Esophagus squamous epithelium (tissue), 4 donors: ENCODE measurements around the gene SGMS1.

ENCODE experiments used
- CTCF ChIP-seq, 6 experiments: fragments of 450-650 bp in 4 of 6; fragments of 200-600 bp in 2 of 6; sonication (generic) in 2 of 6; IDR thresholded peaks; one replicate each; pipeline ENCODE4 v1.5.1; 2016 to 2019; ENCODE audit warnings: antibody characterized with exemption in 6 of 6, mild to moderate bottlenecking in 4 of 6, moderate library complexity in 4 of 6
- POLR2A ChIP-seq, 4 donors: fragments of 450-650 bp; IDR thresholded peaks; one replicate each; pipeline ENCODE4 v1.6.1; 2017; ENCODE audit warnings: antibody characterized with exemption in 4 of 4, mild to moderate bottlenecking in 4 of 4, moderate library complexity in 3 of 4

GRCh38 chr10:50385624-50386023, 238.1 kb downstream of the SGMS1 start:
- TF ChIP-seq POLR2A (IDR thresholded peaks at IDR 0.05): no peak
- no peak for TF ChIP-seq CTCF (IDR thresholded peaks at IDR 0.05)
